BE2C (cell line): ENCODE results near the gene KCTD20.

ENCODE experiments used
- DNase-seq: peaks from one replicate; pipeline ENCODE4 v3.0.0-alpha.2; 2020
- H3K27me3 ChIP-seq: fragments of 250-450 bp; sonication (Bioruptor Pico); 2 replicates; pipeline ENCODE4 v1.5.1; 2020; ENCODE audit warnings: mild to moderate bottlenecking
- H3K36me3 ChIP-seq: fragments of 250-450 bp; sonication (Bioruptor Pico); 2 replicates; pipeline ENCODE4 v1.5.1; 2020; ENCODE audit warnings: mild to moderate bottlenecking
- H3K4me1 ChIP-seq: fragments of 250-450 bp; sonication (Bioruptor Pico); 2 replicates; pipeline ENCODE4 v1.5.1; 2020
- H3K4me3 ChIP-seq: 2 replicates; pipeline ENCODE4 v1.5.1; 2011; ENCODE audit warnings: low read depth, low read length
- H3K9me3 ChIP-seq: fragments of 250-450 bp; sonication (Bioruptor Pico); 2 replicates; pipeline ENCODE4 v1.5.1; 2020
- TF ChIP-seq, protein P1 (sequence below): IDR thresholded peaks from 2 replicates; pipeline ENCODE4 v1.5.1; 2012; ENCODE audit warnings: mild to moderate bottlenecking, low read depth, low read length

The KCTD20 gene

DNA sequence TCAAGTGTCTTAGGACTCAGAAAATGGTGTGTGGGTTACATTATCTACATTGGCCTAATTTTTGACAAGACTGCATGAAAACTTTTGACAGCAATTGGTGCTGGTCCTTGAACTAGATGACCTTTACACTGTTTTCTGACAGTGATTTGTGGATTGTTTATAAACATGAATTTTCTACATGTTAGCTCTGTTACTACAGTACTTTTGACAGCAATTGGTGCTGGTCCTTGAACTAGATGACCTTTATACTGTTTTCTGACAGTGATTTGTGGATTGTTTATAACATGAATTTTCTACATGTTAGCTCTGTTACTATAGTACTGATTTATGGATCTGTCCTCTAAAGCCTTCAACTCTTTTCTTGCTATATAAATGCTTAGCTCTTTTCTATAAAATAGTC lies 16.7 kb downstream of the KCTD20 start:
- H3K27me3 ChIP-seq, result no peaks in the 10 kb centered on the region
- no peaks in the 10 kb centered on the region for H3K9me3 ChIP-seq
- no peaks in the 10 kb centered on the region for H3K36me3 ChIP-seq
- no peak overlapping the region for H3K4me3 ChIP-seq
- H3K4me1 ChIP-seq, result no peaks in the 10 kb centered on the region
- DNase-seq, result no peak
- TF ChIP-seq, protein P1, sequence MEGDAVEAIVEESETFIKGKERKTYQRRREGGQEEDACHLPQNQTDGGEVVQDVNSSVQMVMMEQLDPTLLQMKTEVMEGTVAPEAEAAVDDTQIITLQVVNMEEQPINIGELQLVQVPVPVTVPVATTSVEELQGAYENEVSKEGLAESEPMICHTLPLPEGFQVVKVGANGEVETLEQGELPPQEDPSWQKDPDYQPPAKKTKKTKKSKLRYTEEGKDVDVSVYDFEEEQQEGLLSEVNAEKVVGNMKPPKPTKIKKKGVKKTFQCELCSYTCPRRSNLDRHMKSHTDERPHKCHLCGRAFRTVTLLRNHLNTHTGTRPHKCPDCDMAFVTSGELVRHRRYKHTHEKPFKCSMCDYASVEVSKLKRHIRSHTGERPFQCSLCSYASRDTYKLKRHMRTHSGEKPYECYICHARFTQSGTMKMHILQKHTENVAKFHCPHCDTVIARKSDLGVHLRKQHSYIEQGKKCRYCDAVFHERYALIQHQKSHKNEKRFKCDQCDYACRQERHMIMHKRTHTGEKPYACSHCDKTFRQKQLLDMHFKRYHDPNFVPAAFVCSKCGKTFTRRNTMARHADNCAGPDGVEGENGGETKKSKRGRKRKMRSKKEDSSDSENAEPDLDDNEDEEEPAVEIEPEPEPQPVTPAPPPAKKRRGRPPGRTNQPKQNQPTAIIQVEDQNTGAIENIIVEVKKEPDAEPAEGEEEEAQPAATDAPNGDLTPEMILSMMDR, result no peak

DNA sequence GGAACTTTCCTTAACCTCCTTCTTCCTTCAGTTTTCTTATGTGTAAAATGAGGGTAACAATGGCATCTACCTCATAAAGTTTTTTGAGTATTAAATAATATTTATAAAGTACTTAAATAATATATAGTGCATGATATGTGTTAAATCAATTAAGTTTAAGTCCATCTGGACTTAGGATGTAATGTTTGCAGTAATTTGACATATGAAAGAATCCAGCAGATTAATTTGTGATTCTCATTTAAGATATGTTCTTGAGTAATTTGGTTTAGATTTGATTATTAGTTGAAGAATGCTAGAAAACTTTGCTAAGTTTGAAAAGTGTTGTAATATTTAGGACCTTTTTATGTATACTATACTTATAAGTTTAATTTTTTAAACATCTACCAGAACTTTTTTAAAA lies 18.1 kb downstream of the KCTD20 start:
- H3K36me3 ChIP-seq, result no peaks in the 10 kb centered on the region
- TF ChIP-seq, protein P1, result no peak
- no peaks in the 10 kb centered on the region for H3K27me3 ChIP-seq

GRCh38 chr6:36461646-36462045 lies 18.8 kb downstream of the KCTD20 start:
- DNase-seq, result no peak
- Histone ChIP-seq H3K4me3 (no peak overlapping the region), H3K9me3 (no peaks in the 10 kb centered on the region), H3K27me3 (no peaks in the 10 kb centered on the region), H3K4me1 (no peaks in the 10 kb centered on the region), H3K36me3 (no peaks in the 10 kb centered on the region)
- TF ChIP-seq, protein P1, result no peak

More for the DNA sequence above, 18.1 kb downstream of the KCTD20 start:
- Histone ChIP-seq H3K4me3 (no peak overlapping the region), H3K4me1 (no peaks in the 10 kb centered on the region), H3K9me3 (no peaks in the 10 kb centered on the region)
- no peak for DNase-seq

DNA sequence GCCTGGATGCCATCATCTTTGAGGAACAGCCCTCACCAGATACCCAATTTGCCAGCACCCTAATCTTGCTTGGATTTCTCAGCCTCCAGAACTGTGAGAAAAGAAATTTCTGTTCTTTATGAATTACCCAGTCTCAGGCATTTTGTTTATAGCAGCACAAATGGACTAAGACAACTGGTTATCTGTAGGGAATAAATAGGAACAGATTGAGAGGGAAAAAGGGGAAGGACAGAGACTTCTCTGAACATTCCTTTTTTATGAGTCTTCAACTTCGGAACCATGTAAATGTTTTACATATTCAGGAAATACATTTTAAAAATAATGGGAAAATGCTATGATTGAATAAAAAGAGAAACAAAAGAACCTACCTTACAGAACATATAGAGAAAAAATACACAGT lies 20.9 kb downstream of the KCTD20 start:
- Histone ChIP-seq H3K36me3 (no peaks in the 10 kb centered on the region), H3K4me3 (no peak overlapping the region), H3K4me1 (no peaks in the 10 kb centered on the region; the same call in 1 of the 2 replicates), H3K27me3 (no peaks in the 10 kb centered on the region), H3K9me3 (no peaks in the 10 kb centered on the region)
- TF ChIP-seq, protein P1, result no peak
- DNase-seq, result no peak

DNA sequence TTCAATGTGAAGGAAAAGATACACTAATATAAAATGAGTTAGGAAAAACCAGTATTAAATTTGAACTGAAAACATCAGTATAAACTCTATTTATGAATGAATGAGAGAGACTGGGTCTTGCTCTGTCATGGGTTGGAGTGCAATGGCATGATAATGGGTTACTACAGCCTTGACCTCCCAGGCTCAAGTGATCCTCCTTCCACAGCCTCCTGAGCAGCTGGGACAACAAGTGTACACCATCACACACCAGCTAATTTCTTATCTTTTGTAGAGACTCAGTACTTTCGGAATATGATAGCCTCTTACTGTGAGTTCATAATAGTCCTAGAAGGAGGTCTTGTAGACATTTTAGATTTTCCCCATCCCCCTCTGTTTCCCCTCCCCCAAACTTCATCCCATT lies 21.4 kb downstream of the KCTD20 start:
- H3K4me3 ChIP-seq, result no peak overlapping the region
- H3K36me3 ChIP-seq, result no peaks in the 10 kb centered on the region
- TF ChIP-seq, protein P1, result no peak
- peaks cover 3% of the 10 kb centered on the region; the same call in 1 of the 2 replicates for H3K4me1 ChIP-seq
- H3K9me3 ChIP-seq, result no peaks in the 10 kb centered on the region
- no peaks in the 10 kb centered on the region for H3K27me3 ChIP-seq
- DNase-seq, result no peak

DNA sequence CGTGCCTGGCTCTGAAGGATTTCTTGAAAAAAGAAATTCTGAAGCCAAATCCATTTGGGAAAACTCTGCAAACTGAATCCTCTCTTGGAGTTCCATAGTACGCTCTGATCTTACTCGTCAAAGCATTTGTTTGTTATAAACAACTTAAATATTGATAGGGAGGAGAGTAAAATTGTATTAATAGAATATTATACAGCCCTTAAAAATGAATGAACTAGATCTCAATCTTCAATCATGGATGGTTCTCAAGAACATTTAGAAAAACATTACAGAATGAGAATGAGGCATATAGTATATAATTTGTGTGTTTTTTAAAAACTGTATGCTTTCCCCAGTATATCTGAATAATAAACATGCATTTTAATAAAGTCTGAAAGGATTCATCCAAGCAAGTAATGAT lies 24.8 kb downstream of the KCTD20 start:
- Histone ChIP-seq H3K36me3 (peaks cover 20% of the 10 kb centered on the region), H3K4me3 (no peak overlapping the region), H3K27me3 (no peaks in the 10 kb centered on the region), H3K4me1 (peaks cover 3% of the 10 kb centered on the region; the same call in 1 of the 2 replicates), H3K9me3 (no peaks in the 10 kb centered on the region)
- DNase-seq, result no peak
- TF ChIP-seq, protein P1, result no peak
